Stimulated activated CD8-positive, alpha-beta memory T cell treated with anti-CD3 and anti-CD28 coated beads, Interleukin-15, amount 100 ng/mL, for 48 hours (primary cell): ENCODE results near the gene NOL4L.

Source experiments
- DNase-seq, 2 donors: peaks; one replicate each; pipeline ENCODE4 v3.0.0-alpha.2; 2020; ENCODE audit warnings: low read depth in 2 of 2

The NOL4L gene

DNA sequence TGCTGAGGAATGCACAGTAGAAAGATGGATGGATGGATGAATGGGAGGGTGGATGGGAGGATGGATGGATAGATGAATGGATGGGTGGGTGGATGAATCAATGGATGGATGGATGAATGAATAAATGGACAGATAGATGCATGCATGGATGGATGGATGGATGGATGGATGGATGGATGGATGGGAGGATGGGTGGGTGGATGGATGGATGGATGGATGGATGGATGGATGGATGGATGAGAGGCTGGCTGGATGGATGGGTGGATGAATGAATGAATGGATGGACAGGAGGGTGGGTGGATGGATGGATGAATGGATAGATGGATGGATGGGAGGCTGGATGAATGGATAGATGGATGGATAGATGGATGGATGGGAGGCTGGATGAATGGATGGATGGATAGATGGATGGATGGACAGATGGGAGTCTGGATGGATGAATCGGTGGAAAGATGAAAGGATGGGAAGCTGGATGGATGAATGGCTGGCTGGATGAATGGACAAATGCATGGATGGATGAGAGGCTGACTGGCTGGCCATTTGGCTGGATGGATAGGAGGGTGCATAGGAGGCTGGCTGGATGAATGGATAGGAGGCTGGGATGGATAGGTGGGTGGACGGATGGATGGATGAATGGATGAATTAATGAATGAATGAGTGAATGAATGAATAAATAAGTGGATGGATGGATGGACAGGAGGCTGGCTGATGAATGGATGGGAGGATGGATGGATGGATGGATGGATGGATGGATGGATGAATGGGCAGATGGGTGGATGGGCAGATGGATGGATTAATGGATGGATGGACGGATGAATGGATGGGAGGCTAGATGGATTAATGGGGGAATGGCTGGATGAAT is 28.3 kb upstream of the NOL4L start:
- no peak for DNase-seq

GRCh38 chr20:32612351-32613191 is 27.4 kb upstream of the NOL4L start:
- DNase-seq = no peak

GRCh38 chr20:32611868-32612267 is 26.7 kb upstream of the NOL4L start:
- no peak for DNase-seq

- no peak for DNase-seq
These were observed 26.2 kb upstream of the NOL4L start for GRCh38 chr20:32611286-32611685.

GRCh38 chr20:32610472-32611218 is 25.5 kb upstream of the NOL4L start:
- no peak for DNase-seq

DNA sequence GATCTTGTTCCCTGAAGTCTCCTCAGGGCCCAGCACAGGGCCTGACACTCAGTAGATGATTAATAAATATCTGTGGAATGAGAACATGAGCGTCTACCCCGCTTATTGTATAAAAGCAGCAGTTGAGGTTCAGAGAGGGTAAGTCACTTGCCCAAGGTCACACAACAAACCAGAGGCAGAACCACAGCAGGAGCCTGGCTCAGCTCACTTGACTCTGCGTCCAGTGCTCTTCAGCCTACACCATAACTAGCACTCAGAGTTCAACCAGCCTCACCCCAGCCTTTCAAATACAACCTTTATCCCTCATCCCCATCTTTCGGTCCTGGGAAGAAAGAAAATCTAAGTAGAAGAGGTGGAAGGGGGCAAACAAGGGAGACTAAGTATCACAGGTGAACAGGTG is 24.9 kb upstream of the NOL4L start:
- DNase-seq = no peak

GRCh38 chr20:32609111-32609773 is 24.1 kb upstream of the NOL4L start:
- no peak for DNase-seq

GRCh38 chr20:32608664-32609015 is 23.5 kb upstream of the NOL4L start:
- no peak for DNase-seq

- no peak for DNase-seq
These were observed 22.9 kb upstream of the NOL4L start for GRCh38 chr20:32607727-32608663.

DNA sequence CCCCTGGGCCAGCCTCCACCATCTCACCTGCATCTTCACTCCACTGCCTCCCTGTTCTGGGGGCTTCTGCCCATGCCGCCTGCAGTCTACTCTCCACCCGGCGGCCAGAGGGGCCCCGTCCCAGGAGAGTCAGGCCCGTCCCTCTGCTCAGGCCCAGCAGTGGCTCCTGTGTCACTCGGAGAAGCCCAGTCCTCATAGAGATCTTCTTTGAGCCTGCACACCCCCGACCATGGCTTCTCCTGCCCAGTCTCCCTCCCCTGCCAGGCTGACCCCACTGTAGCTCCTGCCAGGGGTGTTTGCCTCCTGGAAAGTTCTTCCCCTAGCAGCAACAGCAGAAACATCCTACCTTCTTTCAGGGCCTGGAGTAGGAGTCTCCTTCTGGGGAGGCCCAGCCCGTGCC is 22.2 kb upstream of the NOL4L start:
- DNase-seq = no peak

DNA sequence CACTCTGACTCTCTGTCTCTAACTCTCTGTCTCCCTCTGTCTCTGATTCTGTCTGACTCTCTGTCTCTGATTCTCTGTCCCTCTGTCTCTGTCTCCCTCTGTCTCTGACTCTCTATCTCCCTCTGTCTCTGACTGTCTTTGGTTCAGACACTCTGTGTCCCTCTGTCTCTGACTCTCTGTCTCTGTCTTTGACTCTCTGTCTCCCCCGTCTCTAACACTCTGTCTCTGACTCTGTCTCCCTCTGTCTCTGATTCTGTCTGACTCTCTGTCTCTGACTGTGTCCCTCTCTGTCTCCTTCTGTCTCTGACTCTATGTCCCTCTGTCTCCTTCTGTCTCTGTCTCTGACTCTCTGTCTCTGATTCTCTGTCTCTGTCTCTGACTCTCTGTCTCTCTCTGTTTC is 21.7 kb upstream of the NOL4L start:
- DNase-seq = no peak

GRCh38 chr20:32606107-32606506 is 21.0 kb upstream of the NOL4L start:
- no peak for DNase-seq

DNA sequence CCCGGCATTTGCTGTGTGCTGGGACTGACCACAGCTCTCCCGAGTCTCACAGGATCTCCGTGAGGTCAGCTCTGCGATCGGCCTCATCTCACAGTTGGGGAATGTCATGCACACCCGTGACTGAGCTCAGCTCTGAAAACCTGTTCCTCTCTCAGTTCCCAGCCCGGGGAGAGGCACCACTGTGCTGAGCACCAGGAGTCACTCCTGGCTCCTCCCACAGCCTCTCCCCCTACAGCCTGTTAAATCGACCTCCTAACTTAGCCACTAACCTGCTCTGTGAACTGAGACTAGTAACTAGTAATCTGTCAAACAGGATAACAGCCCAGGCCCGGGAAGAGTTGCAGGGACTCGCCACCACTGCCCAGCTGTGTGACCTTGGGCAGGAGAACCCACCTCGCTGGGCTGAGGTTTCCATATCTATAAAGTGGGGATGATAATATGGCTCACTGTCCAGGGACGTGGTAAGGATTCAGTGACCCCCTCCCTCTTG is 20.1 kb upstream of the NOL4L start:
- no peak for DNase-seq

DNA sequence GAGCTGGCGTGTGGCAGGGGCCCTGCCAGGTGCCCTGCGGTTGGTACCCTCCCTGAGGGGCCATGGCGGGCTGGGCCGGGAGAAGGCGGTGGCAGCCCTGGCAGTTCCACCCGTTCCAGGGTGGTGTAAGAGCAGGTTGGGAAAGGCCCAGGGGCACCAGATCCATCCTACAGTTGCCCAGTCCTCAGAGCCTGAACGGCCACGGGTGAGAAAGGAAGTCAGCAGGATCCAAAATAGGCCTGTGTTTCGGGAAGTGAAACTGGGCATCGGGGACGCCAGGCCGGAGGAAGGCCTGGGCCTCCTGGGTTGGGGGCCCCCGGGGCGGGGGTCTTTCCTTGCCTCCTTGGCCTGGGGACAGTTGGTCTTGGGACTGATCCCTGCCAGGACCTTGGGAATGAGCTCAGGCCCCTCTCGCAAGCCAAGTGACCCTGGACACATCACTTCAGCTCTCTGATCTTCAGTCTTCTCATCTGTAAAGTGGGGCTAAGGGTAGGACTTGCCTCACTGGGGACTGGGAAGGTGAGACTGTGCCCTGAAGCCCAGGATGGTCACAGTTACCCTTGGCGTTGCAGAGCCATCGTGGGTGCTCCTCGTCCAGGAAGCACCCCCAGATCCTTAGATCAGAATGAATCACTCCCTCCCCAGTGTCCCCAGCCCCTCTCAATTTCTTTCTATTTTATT is 18.1 kb upstream of the NOL4L start:
- DNase-seq = no peak

DNA sequence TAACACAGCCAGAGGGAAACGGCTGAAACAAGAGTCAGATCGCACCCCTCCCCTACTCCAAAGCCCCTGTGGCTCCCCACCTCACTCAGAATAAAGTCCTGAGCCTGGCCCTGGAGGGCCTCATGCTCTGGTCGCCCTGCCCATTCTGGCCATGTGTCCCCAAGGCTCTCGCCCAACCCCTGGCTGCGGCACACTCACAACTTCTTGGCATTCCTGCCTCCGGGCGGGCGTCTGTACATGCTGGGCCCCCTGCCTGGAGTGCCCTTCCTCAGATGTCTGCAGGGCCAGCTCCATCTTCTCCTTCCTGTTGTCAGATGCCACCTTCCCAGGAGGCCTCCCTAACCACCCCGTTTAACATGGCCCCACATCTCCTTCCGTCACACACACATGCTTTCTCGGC is 17.1 kb upstream of the NOL4L start:
- no peak for DNase-seq

- no peak for DNase-seq
These were observed 15.6 kb upstream of the NOL4L start for GRCh38 chr20:32600681-32601237.

- no peak for DNase-seq
These were observed 14.7 kb upstream of the NOL4L start for GRCh38 chr20:32599783-32600340.

GRCh38 chr20:32598606-32599005 is 13.5 kb upstream of the NOL4L start:
- no peak for DNase-seq

DNA sequence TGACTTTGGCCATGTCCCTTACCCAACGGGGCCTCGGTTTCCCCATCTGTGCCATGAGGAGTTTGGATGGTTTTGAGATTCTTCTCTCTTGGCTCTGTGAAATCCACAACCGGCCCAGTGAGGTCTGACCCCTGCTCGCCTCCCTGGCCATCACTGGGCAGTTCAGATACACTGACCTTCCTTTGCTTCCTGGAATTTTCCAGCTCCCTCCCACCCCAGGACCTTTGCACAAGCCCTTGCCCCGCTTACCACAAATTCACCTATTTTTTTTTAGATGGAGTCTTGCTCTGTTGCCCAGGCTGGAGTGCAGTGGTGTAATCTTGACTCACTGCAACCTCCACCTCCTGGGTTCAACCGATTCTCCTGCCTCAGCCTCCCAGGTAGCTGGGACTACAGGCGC is 12.6 kb upstream of the NOL4L start:
- no peak for DNase-seq
